H1 (cell line): ENCODE measurements around the gene SCD. TPM values are rescaled to one million over a fixed set of nuclear protein-coding genes. Genes with fewer than 3 reads are reported as not detected.

Source experiments
- RXRA ChIP-seq: IDR thresholded peaks from 2 replicates; pipeline ENCODE4 v1.6.1; 2011; ENCODE audit warnings: low read depth, mild to moderate bottlenecking, low read length, moderate library complexity; ENCODE audit not compliant: insufficient read depth
- SAP30 ChIP-seq: fragments of 300-600 bp; sonication (generic); IDR thresholded peaks from 2 replicates; pipeline ENCODE4 v1.7.1; 2012; ENCODE audit warnings: low read length, moderate library complexity, mild to moderate bottlenecking, inconsistent platforms; ENCODE audit not compliant: insufficient read depth, insufficient replicate concordance
- SRF ChIP-seq: IDR thresholded peaks from 2 replicates; pipeline ENCODE4 v1.6.1; 2011; ENCODE audit warnings: mild to moderate bottlenecking, low read depth, low read length, moderate library complexity
- polyA plus RNA-seq, 7 experiments: library from polyadenylated mRNA; depleted of rRNA in 3 of 7; stranded (reverse) in 5 of 7; unstranded in 2 of 7; fragments of >200 nt in 5 of 7; fragments of 200-250 nt in 2 of 7; gene quantifications; 1 replicate in 5 of 7; 2 replicates in 1 of 7; 4 replicates in 1 of 7; pipeline versions ENCODE4 v1.2.1 to v1.2.3, GENCODE V29; 2011 to 2013; ENCODE audit warnings: missing spikeins in 2 of 7, mixed read lengths in 2 of 7
- total RNA-seq: library from RNA; stranded (reverse); fragmentation: NEBNext Ultra II Directional; extraction: Animal tissue kit (Norgen Biotek cat#: 25700); gene quantifications from 2 replicates; pipeline ENCODE4 v1.2.1, GENCODE V29; 2021
- TF ChIP-seq, protein P1 (sequence below): IDR thresholded peaks from 2 replicates; pipeline ENCODE4 v1.6.1; 2012; ENCODE audit warnings: low read length, inconsistent platforms

SCD gene
- total and polyA plus RNA-seq, 2 of the 8 experiments (the other 6 are each of a cell fraction or from before 2014, with no cell fraction given), result 397 to 621 TPM

DNA sequence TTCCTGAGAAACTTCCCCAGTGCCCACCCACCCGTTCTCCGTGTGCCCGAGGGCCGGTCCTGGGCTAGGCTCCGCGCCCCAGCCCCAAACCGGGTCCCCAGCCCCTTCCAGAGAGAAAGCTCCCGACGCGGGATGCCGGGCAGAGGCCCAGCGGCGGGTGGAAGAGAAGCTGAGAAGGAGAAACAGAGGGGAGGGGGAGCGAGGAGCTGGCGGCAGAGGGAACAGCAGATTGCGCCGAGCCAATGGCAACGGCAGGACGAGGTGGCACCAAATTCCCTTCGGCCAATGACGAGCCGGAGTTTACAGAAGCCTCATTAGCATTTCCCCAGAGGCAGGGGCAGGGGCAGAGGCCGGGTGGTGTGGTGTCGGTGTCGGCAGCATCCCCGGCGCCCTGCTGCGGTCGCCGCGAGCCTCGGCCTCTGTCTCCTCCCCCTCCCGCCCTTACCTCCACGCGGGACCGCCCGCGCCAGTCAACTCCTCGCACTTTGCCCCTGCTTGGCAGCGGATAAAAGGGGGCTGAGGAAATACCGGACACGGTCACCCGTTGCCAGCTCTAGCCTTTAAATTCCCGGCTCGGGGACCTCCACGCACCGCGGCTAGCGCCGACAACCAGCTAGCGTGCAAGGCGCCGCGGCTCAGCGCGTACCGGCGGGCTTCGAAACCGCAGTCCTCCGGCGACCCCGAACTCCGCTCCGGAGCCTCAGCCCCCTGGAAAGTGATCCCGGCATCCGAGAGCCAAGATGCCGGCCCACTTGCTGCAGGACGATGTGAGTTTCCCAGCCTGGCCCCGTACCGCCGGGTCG lies at the start of gene SCD (continued):
- TF ChIP-seq, protein P1, sequence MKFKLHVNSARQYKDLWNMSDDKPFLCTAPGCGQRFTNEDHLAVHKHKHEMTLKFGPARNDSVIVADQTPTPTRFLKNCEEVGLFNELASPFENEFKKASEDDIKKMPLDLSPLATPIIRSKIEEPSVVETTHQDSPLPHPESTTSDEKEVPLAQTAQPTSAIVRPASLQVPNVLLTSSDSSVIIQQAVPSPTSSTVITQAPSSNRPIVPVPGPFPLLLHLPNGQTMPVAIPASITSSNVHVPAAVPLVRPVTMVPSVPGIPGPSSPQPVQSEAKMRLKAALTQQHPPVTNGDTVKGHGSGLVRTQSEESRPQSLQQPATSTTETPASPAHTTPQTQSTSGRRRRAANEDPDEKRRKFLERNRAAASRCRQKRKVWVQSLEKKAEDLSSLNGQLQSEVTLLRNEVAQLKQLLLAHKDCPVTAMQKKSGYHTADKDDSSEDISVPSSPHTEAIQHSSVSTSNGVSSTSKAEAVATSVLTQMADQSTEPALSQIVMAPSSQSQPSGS, result no peak
- TF ChIP-seq RXRA (no peak), SAP30 (no peak), SRF (no peak)
